HEK293T (cell line): Measurements from ENCODE around the gene DCDC2B.
"Not testable (repeated sequence)": the region's sequence is repeated elsewhere in the genome, so short reads cannot be mapped to it uniquely, and the experiment has no call there.

ENCODE experiments used
- BHLHE40 ChIP-seq: fragments of 450-650 bp; IDR thresholded peaks from 2 replicates; pipeline ENCODE4 v1.6.1; 2016; ENCODE audit warnings: mild to moderate bottlenecking, moderate library complexity, borderline replicate concordance
- ELF4 ChIP-seq: fragments of 450-650 bp; IDR thresholded peaks from 2 replicates; pipeline ENCODE4 v1.6.1; 2017; ENCODE audit warnings: antibody characterized with exemption
- FOXA1 ChIP-seq: fragments of 450-650 bp; IDR thresholded peaks from 2 replicates; pipeline ENCODE4 v1.6.1; 2016; ENCODE audit warnings: mild to moderate bottlenecking
- FOXM1 ChIP-seq: fragments of 450-650 bp; IDR thresholded peaks from 2 replicates; pipeline ENCODE4 v1.6.1; 2017; ENCODE audit warnings: mild to moderate bottlenecking, borderline replicate concordance
- L3MBTL2 ChIP-seq: fragments of 450-650 bp; conservative IDR thresholded peaks from 2 replicates; pipeline ENCODE4 v1.6.1; 2016; ENCODE audit warnings: mild to moderate bottlenecking
- NFRKB ChIP-seq: fragments of 450-650 bp; IDR thresholded peaks from 2 replicates; pipeline ENCODE4 v1.6.1; 2016; ENCODE audit warnings: mild to moderate bottlenecking, moderate library complexity
- SP1 ChIP-seq: fragments of 450-650 bp; IDR thresholded peaks from 2 replicates; pipeline ENCODE4 v1.6.1; 2017
- SUZ12 ChIP-seq: fragments of 450-650 bp; IDR thresholded peaks from 2 replicates; pipeline ENCODE4 v1.6.1; 2016; ENCODE audit warnings: mild to moderate bottlenecking
- TARDBP ChIP-seq: fragments of 450-650 bp; IDR thresholded peaks from 2 replicates; pipeline ENCODE4 v1.6.1; 2016
- ZNF384 ChIP-seq: fragments of 450-650 bp; IDR thresholded peaks from 2 replicates; pipeline ENCODE4 v1.6.1; 2016

DNA sequence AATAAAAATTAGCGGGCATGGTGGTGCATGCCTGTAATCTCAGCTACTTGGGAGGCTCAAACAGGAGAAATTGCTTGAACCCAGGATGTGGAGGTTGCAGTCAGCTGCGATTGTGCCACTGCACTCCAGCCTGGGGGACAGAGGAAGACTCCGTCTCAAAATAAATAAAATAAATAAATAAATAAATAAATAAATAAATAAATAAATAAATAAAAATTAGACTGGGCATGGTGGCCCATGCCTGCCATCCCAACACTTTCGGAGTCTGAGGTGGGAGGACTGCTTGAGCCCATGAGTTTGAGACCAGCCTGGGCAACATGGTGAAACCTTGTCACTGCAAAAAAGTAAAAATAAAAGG is 54.3 kb downstream of the DCDC2B start:
- TF ChIP-seq SUZ12, NFRKB, TARDBP, FOXM1, FOXA1, SP1, ELF4, BHLHE40, ZNF384, L3MBTL2: not testable (repeated sequence)
